ENCODE results near the gene MAN2A1.

The MAN2A1 gene

DNA sequence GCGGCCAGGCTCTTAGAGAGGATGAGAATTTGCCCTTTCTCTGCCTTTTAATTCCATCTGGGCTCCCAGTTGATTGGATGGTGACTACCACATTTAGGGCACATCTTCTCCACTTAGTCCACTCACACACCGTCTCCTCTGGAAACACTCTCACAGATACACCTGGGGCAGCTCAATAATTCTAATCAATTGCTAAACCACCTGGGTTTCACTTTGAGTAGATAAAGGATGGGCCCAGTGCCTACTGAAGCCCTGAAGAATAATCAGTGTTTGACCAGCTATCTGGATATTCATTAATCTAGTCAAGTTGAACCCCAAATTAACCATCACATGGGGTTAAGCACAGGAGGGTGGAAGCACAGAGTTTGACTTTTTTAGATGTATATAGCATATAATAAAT lies 19.1 kb downstream of the MAN2A1 start:
- no peak for DNase-seq

DNA sequence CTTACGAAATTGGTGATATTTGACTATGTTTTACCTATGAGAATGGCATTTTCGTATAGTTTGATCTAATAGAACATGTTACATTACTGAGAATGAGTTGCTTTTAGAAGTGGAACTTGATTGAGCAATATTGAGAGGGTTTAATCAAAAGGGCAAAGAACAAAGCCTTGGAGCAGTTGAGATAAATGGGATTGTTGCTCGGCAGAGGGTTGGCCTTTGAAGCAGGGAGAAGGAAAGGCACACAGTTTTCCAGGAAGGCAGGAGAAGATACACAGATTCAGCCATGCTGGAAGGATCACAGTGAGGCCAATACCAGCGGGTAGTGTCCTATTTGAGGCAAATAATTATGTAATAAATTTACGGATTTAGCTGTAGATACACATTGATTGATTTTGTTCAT lies 19.5 kb downstream of the MAN2A1 start:
- DNase-seq, result no peak

DNA sequence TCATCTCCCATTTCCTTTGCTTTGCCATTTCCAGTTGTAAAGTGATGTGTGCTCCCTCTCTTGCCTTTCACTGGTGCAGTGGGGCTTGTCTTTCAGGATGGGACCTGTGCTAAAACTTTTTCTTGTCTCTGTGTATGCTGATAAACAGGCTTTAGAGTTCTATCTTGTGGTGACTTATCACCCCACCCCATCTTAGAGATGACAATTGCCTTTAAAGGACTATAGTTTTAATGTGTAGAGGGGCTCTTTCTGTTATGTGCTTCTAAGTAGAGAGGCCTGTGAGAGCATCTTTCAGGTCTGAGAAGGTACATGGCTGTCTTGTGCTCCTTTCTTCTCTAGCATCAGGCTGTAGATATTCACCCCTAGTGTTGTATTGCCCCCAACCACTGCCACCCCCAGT lies 21.9 kb downstream of the MAN2A1 start:
- no peak for DNase-seq

DNA sequence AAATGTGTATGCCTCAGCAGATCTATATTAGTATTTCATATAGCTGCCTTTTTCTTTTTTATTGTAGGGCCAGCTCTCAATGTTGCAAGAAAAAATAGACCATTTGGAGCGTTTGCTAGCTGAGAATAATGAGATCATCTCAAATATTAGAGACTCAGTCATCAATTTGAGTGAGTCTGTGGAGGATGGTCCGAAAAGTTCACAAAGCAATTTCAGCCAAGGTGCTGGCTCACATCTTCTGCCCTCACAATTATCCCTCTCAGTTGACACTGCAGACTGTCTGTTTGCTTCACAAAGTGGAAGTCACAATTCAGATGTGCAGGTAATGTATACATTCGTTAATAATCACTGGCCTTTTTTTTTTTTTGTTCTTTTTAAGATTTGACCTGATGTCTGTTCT lies 23.7 kb downstream of the MAN2A1 start:
- no peak for DNase-seq

DNA sequence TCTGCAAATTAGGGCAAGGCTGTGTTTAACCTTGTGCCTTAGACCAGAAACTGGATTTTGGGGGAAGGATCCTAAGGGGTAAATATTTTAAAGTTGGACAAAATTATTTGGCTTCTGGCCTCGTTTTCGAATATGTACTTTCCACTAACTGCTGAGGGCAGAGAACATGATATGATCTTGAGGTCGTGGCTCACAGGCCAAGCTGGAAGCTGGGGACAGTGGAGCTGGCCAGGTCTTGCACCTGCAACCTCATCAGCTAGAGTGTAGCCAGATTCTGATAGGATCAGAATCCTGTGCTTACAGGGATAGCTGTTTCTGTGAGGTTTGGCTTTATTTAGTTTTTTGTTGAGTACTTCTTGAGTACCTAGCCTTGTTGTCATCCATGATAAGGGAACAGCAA lies 24.9 kb downstream of the MAN2A1 start:
- no peak for DNase-seq

DNA sequence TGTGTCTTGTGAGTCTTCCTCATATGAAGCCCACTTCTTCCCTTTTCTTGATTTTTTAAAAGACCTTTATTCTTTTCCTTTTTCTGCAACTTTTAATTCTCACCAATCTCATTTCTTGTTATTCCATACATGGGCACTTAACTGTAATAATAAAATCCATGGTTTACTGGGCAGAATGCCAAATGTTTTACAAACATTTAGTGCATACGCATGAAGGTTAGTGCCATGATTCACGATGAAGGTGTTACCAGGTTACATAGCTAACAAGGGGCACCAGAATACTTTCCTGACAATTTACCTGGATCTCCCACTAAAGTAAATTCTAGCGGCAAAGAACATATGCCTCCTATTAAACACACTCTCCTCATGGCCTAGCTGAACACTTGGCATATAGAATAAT lies 28.5 kb downstream of the MAN2A1 start:
- DNase-seq, result peak in 1 of 2 experiments; percentile 20

DNA sequence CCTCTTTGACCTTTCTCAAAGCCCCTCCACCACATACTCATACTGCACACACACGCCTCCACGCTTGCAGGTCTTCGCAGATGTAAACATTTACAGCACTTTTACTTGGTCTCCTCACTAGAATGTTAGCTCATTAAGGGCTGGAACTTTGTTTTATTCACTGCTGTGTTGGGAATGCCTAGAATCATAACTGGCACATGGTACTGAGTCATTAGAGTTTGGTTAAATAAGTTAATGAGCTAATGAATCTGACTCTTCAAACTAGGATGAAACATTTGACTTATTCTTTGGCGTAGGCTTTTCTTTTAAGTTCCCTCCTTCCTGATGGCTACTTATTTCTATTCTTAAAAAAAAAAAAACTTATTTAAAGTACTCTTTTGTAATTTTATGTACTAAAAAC lies 28.9 kb downstream of the MAN2A1 start:
- no peak for DNase-seq

DNA sequence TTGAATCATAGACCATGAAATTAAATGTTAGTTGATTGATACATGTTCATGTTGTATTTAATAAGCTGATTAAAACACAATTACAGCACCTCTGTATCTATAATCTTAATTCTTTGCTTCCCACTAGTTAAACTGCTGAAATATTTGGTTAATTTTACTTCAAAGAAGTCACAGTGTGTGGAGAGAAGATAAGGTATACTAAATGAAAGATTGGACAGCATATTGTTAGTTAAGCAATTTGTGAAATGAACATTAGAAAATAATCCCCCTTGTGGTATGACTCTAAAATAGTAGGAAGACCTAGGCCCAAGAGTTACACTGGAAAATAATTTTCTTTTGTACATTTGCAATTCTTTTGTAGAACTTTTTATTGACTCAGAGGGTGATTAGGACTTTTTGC lies 30.3 kb downstream of the MAN2A1 start:
- no peak for DNase-seq

DNA sequence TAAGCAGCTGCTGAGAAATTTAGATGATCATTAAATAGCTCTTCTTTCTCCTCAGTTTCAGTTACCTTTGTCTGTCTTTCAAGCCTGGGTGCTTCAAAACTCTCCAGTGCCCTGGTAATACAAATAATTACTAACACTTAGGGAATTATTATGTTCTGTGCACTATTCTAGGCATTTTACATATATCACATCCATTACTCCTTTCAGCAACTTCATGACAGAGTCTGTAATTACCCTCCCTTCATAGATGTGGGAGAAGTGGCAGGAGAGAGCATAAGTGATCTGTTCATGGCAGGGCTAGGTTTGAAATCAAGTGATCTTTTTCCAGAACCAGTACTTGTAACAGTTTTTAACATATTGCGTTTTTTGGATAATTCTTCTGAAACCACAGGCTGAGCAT lies 32.0 kb downstream of the MAN2A1 start:
- DNase-seq, result no peak

DNA sequence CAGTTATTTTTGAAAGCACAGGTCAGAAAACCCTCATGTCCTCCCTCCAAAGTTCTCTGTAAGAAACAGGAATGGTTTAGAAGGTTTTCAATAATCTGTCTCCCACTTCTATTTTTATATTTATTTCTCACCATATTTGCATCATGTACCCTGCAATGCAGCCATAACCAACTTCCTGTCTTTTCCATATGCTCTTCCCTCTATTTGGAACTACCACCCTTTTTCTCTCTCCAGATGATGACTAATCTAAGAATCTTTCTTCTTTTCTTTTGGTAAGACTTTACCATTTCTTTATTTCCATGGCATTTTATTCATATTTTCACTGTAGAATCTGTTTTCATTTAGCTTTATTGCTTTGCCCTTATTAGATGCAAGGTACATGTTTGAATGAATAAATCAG lies 33.9 kb downstream of the MAN2A1 start:
- no peak for DNase-seq

DNA sequence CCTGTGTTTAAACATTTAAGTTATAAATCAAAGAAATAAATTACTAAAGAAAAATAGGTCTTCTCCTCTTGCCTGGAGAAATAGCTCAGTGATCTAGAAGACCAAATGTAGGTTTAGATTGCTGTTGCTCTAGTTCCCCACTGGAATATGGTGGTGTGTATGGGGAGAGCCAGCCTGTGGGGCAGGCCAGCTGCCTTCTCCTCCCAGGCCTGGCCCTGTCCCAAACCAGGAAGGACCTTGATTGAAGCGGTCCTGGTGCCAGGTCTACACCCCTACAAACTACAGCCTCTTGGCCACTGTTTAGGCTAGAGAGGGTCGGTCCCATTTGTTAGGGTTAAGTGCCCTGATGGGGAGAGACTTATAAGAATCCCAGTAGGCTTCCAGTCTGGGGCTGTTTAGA lies 35.4 kb downstream of the MAN2A1 start:
- DNase-seq, result no peak

DNA sequence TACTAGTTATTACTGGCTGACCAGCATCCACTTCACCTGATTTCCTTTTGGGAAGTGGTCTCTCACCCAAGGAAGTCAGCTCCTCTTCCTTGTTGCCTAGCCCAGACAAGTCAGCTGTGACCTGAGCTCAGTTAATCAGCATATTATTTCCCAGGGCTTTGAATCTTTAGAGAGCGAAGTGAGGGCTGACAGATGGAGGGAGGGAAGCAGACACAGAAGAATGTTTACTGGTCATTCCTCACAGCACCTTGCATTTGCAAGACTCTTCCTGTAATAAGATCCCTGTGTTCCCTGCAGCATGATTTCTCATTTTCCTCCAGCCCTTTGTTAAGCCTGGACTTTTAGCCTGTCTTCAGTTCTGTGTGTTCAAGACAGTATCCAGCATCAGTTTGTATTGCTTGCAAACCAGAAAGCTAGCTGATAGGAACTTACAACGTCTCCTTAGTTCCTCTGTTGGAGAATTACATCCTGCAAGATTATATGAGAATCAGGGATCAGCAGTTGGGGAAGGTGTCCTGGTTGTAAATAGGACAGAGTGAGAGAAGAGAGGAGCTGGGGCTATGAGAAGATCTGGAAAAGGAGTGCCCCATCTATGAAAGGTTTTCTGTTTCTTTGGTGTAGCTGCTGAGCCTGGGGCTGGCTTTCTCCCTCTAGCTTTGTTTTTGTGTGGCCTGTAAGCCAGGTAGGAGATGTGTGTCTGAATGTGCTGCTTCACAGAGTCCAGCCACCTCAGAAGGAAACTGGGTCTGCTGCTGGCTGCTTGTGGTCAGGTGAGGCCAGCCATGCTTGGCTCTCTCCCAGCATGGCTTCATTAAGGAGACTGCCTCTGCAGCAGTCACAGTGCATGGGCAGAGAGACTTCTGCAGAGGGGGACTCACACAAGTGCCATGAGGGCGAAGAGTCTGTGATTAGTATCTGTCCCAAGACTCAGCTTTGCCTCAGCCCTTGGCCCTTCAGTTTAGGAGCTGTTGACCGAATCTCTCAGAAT lies 50.3 kb downstream of the MAN2A1 start:
- no peak for DNase-seq

DNA sequence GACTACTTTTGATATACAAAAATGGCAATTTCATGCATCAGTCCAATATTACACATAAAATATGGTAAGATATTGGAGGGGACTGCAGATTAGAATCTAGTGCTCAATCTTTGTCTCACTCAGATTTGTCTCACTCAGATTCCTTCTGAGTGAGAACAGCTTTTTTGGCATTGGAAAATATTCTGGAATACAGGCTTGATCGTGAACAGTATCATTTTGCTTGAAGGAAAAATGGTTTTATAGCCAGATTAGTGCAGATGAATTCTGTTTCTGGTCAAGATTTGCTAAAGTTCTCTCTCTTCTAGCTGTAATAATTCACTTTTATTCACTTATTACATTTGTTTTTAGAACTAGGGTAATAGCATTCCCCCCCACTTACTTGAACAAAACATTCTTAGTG lies 51.2 kb downstream of the MAN2A1 start:
- no peak for DNase-seq

DNA sequence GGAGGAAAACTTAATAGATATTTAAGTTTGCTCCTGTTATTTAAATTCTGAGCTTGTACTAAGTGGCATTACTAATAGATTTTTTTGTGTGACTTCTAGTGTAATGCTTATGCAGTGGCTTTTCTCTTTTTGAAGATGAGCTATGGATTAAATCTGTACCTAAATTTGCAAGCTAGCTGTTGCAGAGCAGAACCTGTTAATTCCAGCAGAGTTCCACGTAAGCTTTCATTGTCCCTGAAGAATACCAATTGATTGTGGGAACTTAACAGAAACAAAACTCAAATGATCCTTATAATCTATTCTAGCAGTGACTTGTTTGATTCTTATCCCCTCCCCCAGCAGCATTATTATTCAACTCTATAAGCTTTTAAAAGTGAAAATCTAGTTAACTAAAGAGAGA lies 51.7 kb downstream of the MAN2A1 start:
- DNase-seq, result no peak

DNA sequence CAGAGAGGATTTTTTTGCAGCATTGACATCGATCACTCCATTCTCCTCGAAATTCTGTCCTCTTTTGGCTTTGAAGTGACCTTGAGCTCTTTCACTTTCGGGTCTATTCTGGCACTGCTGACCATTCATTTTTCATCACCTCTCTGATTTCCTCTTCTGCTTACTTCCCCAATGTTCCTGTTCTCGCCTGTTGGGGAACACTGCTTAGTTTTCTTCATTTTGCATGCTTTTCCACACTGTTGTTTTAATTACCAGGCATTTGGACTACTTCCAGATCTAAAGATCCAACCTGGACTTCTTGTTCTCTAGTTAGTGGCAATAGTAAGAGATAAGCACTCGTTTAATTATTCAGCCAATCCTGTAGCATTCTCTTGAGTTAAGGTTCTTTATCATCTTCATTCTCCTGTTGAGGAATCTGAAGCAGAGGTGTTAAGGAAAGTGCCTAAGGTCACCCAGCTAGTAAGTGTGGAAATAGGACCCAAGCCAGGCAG lies 53.4 kb downstream of the MAN2A1 start:
- no peak for DNase-seq

DNA sequence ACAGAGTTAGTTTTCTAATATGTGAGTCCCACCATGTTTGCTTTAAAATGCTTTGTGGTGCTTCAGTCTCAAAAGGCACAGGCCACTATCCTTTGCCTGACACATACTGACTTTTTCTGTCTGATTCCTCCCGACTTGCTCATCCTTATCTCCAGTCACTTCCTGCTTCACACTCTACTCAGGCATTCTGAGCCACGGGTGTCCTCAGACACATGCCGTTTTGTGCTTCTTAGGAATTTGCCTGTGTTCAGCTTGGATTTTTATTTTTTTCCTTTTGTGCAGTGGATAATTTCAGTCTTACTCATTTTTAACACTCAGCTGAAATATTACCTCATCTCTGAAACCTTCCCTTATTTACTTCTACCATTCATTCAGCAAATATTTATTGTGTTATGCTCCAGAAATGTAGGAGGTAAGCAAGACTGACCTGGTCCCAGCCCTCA lies 54.1 kb downstream of the MAN2A1 start:
- no peak for DNase-seq

DNA sequence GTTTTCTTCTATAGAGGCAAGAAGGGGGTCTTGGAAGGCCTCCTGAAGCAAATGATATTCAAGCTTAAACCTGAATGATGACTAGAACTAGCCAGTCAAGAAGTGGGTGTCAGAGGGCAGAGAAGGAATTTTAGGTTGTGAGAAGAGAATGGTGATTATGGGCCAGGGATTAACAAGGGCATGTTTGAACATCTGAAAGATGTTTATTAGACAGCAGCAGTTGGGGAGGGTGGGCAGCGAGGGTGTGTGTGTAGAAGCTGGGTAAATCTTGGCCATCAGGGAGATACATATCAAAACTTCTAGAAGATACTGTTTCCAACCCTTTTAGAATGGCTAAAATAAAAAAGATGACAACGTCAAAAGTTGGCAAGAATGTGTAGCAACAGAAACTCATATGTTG lies 54.5 kb downstream of the MAN2A1 start:
- no peak for DNase-seq

DNA sequence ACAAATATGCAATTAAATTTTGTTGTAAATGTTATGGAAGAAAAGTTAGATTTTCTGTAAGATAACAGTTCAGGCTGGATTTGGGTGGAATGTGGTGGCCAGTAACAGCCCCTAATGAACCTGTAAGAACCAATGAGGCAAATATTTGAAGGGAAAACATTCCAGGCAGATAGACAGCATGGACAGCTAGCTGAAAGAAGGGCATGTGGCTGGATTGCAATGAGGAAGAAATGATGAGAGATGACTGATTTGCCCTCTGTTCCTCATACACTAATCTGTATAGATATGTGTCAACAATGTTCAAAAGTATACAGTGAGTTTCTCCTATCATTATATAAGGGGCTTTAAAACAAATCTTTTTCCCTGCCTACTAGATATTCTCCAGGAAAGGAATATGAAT lies 58.8 kb downstream of the MAN2A1 start:
- no peak for DNase-seq

DNA sequence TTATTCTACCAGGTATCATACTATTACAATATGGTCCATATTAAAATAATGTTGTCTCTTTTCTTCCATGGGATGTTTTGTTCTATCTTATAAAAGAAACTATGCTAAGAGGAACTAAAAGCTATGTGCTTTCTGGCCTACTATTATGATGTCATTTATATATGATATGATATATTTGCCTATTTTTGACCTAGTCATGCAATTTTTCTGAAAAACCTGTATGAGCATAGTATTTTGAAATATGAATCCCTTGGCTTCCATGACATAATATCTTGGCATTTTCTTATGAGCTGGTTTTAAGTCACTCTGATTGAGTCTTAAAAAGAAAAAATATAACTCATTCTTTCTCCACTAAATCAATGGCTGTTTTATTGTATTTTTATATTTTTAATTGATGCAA lies 60.7 kb downstream of the MAN2A1 start:
- no peak for DNase-seq

DNA sequence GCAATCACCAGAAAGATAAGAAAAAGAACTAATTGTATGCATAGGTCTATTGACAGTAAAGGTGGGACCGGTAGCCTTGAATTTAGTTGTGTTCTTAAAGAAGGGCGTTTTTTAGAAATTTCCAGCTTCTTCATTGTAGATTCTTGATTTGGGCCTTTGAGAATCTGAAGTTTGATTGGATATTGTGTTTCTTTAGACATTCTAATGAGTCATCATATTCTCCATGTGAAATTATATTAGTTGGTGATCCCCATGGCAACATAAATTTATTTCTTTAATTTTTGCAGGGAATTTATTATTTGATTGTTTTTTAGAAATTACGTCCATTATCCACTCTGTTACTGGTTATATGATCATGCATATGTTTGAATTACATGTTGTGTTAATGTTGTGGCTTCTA lies 63.6 kb downstream of the MAN2A1 start:
- no peak for DNase-seq

DNA sequence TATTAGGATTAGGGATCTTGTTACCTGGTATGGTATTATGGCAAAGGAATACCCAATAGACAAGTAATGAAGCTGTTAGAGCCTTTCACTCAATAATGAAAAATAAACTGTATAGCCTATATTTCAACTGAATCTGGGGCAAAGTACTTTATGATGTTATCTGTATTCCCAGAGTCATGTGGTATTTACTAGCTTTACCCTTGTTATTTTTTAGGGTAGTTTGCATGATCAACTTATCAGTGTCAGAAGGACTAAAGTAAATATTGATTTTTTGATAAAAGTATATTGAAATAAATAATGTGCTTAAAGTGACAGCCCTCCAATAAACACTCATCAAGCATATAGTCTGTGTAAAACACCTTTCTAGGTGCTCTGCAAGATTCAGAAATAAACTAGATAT lies 64.6 kb downstream of the MAN2A1 start:
- no peak for DNase-seq

DNA sequence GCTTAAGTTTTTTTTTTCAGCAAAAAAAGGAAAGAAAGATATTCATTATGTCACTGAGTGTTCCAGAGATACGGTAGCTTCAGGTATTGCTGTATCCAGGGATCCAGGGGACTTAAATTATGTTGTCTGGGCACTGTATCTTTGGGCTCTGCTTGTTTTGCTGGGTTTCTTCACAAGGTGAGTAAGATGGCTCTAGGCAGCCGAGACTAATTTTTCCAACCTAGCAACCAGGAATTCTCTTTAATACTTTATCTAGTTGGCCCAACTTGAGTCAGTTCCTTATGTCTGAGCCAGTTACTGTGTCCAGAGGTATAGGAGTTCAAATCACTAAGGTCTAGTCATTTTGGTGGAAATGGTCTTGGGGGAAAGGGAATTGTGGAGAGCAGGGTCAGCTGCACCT lies 66.0 kb downstream of the MAN2A1 start:
- DNase-seq, result no peak

DNA sequence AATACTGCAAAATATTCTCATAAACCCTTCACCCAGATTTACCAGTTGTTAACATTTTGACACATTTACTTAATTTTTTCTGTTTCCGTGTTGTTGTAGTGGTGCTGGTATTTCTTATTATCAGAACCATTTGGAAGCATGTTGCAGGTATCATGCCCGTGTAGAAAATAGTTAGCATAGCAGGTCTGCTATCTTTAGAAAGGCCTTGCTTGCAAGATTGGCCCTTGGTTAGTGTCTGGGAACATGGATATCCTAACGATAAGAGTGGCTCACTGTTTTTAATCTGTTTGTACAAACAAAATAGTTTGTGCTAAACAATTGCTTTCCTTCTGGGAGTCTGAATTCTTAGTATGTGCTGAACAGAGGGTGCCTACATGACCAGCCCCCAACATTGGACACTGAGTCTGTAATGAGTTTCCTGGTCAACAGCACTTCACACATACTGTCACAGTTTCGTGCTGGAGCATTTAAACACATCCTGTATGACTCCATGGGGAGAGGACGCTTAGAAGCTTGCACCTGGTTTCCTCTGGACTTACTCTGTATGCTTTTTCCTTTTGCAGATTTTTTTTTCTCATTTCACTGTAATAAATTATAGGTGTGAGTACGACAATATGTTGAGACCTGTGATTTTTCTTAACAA lies 66.9 kb downstream of the MAN2A1 start:
- peak in 1 of 2 experiments; percentile 8 for DNase-seq

DNA sequence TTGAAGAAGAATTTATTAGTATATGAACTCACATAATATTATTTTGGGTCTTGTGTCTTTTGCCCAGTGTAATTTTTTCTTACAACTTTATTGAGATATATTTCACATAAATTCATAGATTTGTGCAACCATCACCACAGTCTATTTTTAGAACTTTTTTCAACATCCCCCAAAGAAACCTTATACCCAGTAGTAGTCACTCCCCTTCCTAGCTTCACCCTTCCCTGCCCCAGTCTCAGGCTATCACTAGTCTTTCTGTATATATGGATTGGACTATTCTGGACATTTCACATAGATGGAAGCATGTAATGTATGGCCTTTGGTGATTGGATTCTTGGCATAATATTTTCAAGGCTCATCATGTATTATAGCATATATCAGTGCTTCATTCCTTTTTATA lies 67.8 kb downstream of the MAN2A1 start:
- no peak for DNase-seq
